ENCODE data around the gene ZNF281.

Gene ZNF281

GRCh38 chr1:200423235-200423634 is 13.4 kb upstream of the ZNF281 start:
- Histone ChIP-seq H2AK5ac (ENCODE audit: low read depth, low read length) (no peak overlapping the region), H3K9ac (ENCODE audit: low read depth, low read length, poor library complexity) (no peak overlapping the region), H3K4me3 (ENCODE audit: low read length in 2 of 2) (no peak overlapping the region), H3K23ac (ENCODE audit: low read depth, low read length, poor library complexity) (no peak overlapping the region), H4K8ac (ENCODE audit: low read depth, low read length) (no peak overlapping the region), H3K27me3 (ENCODE audit: control insufficient read depth in 3 of 3, insufficient read depth in 3 of 3, low read depth in 1 of 3, low read length in 3 of 3) (no peaks in the 10 kb centered on the region), H3K4me2 (ENCODE audit: insufficient read depth, low read length, poor library complexity, severe bottlenecking) (no peak overlapping the region), H3K36me3 (replicated peaks in 1 of 2; ENCODE audit: control insufficient read depth in 2 of 2, insufficient read depth in 2 of 2, low read length in 2 of 2) (no peaks in the 10 kb centered on the region), H2BK15ac (ENCODE audit: low read length) (no peak overlapping the region), H2BK12ac (ENCODE audit: low read length) (no peak overlapping the region), H3K4me1 (ENCODE audit: control insufficient read depth in 2 of 2, insufficient read depth in 1 of 2, low read depth in 1 of 2, low read length in 2 of 2) (no peaks in the 10 kb centered on the region), H3K9me3 (replicated peaks in 1 of 2; ENCODE audit: control insufficient read depth in 2 of 2, insufficient read depth in 1 of 2, low read depth in 1 of 2, low read length in 2 of 2) (no peaks in the 10 kb centered on the region), H3K79me1 (ENCODE audit: low read depth, low read length) (no peaks in the 10 kb centered on the region), H3K14ac (ENCODE audit: low read length) (no peak overlapping the region), H3K27ac (replicated peaks; ENCODE audit: low read length) (no peak overlapping the region), H3K18ac (ENCODE audit: low read length) (no peak overlapping the region), H2AFZ (ENCODE audit: low read length) (no peak overlapping the region), H4K91ac (ENCODE audit: low read depth, low read length, poor library complexity) (no peak overlapping the region), H2BK5ac (ENCODE audit: low read length) (no peak overlapping the region), H3K4ac (ENCODE audit: low read length) (no peak overlapping the region), H2BK120ac (ENCODE audit: low read depth, low read length) (no peak overlapping the region)
- no peak for DNase-seq (ENCODE audit: low spot score)
- WGBS, 2 donors (ENCODE audit: extremely low coverage in 2 of 2, insufficient read length in 2 of 2, insufficient replicate concordance in 1 of 2) = no CpG with 5 or more reads among the region's 6 CpGs

- Histone ChIP-seq H2BK15ac (ENCODE audit: low read length) (no peak overlapping the region), H2BK120ac (ENCODE audit: low read depth, low read length) (no peak overlapping the region), H3K9me3 (replicated peaks in 1 of 2; ENCODE audit: control insufficient read depth in 2 of 2, insufficient read depth in 1 of 2, low read depth in 1 of 2, low read length in 2 of 2) (peaks cover 0 to 3% of the 10 kb centered on the region in 2 donors), H3K4me3 (ENCODE audit: low read length in 2 of 2) (no peak overlapping the region), H2AK5ac (ENCODE audit: low read depth, low read length) (no peak overlapping the region), H3K9ac (ENCODE audit: low read depth, low read length, poor library complexity) (no peak overlapping the region), H3K36me3 (replicated peaks in 1 of 2; ENCODE audit: control insufficient read depth in 2 of 2, insufficient read depth in 2 of 2, low read length in 2 of 2) (no peaks in the 10 kb centered on the region), H3K27ac (replicated peaks; ENCODE audit: low read length) (no peak overlapping the region), H3K27me3 (ENCODE audit: control insufficient read depth in 3 of 3, insufficient read depth in 3 of 3, low read depth in 1 of 3, low read length in 3 of 3) (no peaks in the 10 kb centered on the region), H3K4me1 (ENCODE audit: control insufficient read depth in 2 of 2, insufficient read depth in 1 of 2, low read depth in 1 of 2, low read length in 2 of 2) (no peaks in the 10 kb centered on the region), H3K23ac (ENCODE audit: low read depth, low read length, poor library complexity) (no peak overlapping the region), H3K14ac (ENCODE audit: low read length) (no peak overlapping the region), H2BK12ac (ENCODE audit: low read length) (no peak overlapping the region), H4K91ac (ENCODE audit: low read depth, low read length, poor library complexity) (no peak overlapping the region), H3K4ac (ENCODE audit: low read length) (no peak overlapping the region), H3K4me2 (ENCODE audit: insufficient read depth, low read length, poor library complexity, severe bottlenecking) (no peak overlapping the region), H3K79me1 (ENCODE audit: low read depth, low read length) (no peaks in the 10 kb centered on the region), H4K8ac (ENCODE audit: low read depth, low read length) (no peak overlapping the region), H3K18ac (ENCODE audit: low read length) (no peak overlapping the region), H2BK5ac (ENCODE audit: low read length) (no peak overlapping the region), H2AFZ (ENCODE audit: low read length) (no peak overlapping the region)
- no CpG with 5 or more reads among the region's 3 CpGs for WGBS, 2 donors (ENCODE audit: extremely low coverage in 2 of 2, insufficient read length in 2 of 2, insufficient replicate concordance in 1 of 2)
- DNase-seq (ENCODE audit: low spot score) = no peak
Measured at GRCh38 chr1:200422211-200422610, 12.4 kb upstream of the ZNF281 start.

DNA sequence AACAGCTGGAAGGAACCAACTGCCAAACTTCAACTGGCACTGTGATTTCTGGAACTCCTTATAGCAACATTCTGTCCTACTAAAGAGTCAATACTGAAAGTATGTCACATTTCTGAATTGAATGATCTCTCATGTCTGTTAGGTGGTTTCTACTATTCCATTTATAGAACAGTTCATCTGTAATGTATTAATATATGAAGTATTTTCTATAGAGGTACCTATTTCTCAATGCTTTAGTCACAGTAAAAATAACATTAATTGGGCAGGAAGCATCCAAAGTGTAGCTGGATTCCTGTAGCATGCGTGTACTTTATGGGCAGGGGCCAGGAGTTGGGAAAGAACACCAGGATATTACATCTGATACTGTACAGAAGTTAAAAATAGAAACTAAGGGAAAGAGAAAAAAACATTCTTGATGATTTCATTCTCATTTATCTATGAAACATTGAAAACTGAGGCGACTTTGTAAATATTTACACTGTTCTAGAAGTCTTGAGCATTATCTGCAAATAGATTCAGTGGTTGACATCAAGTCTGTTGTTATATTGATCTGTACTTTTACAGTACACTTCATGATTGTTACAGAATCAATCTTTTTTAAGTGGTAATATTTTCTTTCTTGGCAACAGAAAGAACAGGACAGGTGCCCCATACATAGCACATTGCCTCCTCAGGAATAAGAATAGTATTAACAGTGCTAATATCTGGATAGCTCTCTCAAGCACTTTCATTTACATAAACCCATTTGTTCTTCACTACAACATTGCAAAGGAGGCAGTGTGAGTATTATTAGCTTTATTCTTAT is 6.2 kb upstream of the ZNF281 start:
- peaks cover 0 to 3% of the 10 kb centered on the region in 2 donors for H3K9me3 ChIP-seq (replicated peaks in 1 of 2; ENCODE audit: control insufficient read depth in 2 of 2, insufficient read depth in 1 of 2, low read depth in 1 of 2, low read length in 2 of 2)
- no peak overlapping the region for H3K4ac ChIP-seq (ENCODE audit: low read length)
- H3K14ac ChIP-seq (ENCODE audit: low read length) = no peak overlapping the region
- no peaks in the 10 kb centered on the region for H3K79me1 ChIP-seq (ENCODE audit: low read depth, low read length)
- H2BK5ac ChIP-seq (ENCODE audit: low read length) = no peak overlapping the region
- H3K27me3 ChIP-seq (ENCODE audit: control insufficient read depth in 3 of 3, insufficient read depth in 3 of 3, low read depth in 1 of 3, low read length in 3 of 3) = no peaks in the 10 kb centered on the region
- no peak overlapping the region for H2AFZ ChIP-seq (ENCODE audit: low read length)
- H3K27ac ChIP-seq (replicated peaks; ENCODE audit: low read length) = no peak overlapping the region
- H3K4me1 ChIP-seq (ENCODE audit: control insufficient read depth in 2 of 2, insufficient read depth in 1 of 2, low read depth in 1 of 2, low read length in 2 of 2) = no peaks in the 10 kb centered on the region
- H3K23ac ChIP-seq (ENCODE audit: low read depth, low read length, poor library complexity) = no peak overlapping the region
- H3K18ac ChIP-seq (ENCODE audit: low read length) = no peak overlapping the region
- H3K4me2 ChIP-seq (ENCODE audit: insufficient read depth, low read length, poor library complexity, severe bottlenecking) = no peak overlapping the region
- H2BK15ac ChIP-seq (ENCODE audit: low read length) = no peak overlapping the region
- no peak for DNase-seq (ENCODE audit: low spot score)
- no peaks in the 10 kb centered on the region for H3K36me3 ChIP-seq (replicated peaks in 1 of 2; ENCODE audit: control insufficient read depth in 2 of 2, insufficient read depth in 2 of 2, low read length in 2 of 2)
- no peak overlapping the region for H2BK120ac ChIP-seq (ENCODE audit: low read depth, low read length)
- no peak overlapping the region for H2AK5ac ChIP-seq (ENCODE audit: low read depth, low read length)
- H3K9ac ChIP-seq (ENCODE audit: low read depth, low read length, poor library complexity) = no peak overlapping the region
- no peak overlapping the region for H2BK12ac ChIP-seq (ENCODE audit: low read length)
- H4K91ac ChIP-seq (ENCODE audit: low read depth, low read length, poor library complexity) = no peak overlapping the region
- WGBS, 2 donors (ENCODE audit: extremely low coverage in 2 of 2, insufficient read length in 2 of 2, insufficient replicate concordance in 1 of 2) = no CpG with 5 or more reads among the region's 2 CpGs
- H4K8ac ChIP-seq (ENCODE audit: low read depth, low read length) = no peak overlapping the region
- no peak overlapping the region for H3K4me3 ChIP-seq (ENCODE audit: low read length in 2 of 2)

GRCh38 chr1:200415227-200415626 is 5.4 kb upstream of the ZNF281 start:
- H2BK5ac ChIP-seq (ENCODE audit: low read length) = no peak overlapping the region
- no peak overlapping the region for H3K9ac ChIP-seq (ENCODE audit: low read depth, low read length, poor library complexity)
- no peak overlapping the region for H3K4me2 ChIP-seq (ENCODE audit: insufficient read depth, low read length, poor library complexity, severe bottlenecking)
- no peak overlapping the region for H3K14ac ChIP-seq (ENCODE audit: low read length)
- H3K79me1 ChIP-seq (ENCODE audit: low read depth, low read length) = no peaks in the 10 kb centered on the region
- H3K27ac ChIP-seq (replicated peaks; ENCODE audit: low read length) = no peak overlapping the region
- no peak overlapping the region for H2AK5ac ChIP-seq (ENCODE audit: low read depth, low read length)
- H4K8ac ChIP-seq (ENCODE audit: low read depth, low read length) = no peak overlapping the region
- no peaks in the 10 kb centered on the region for H3K36me3 ChIP-seq (replicated peaks in 1 of 2; ENCODE audit: control insufficient read depth in 2 of 2, insufficient read depth in 2 of 2, low read length in 2 of 2)
- no peak overlapping the region for H2BK12ac ChIP-seq (ENCODE audit: low read length)
- no peak overlapping the region for H3K23ac ChIP-seq (ENCODE audit: low read depth, low read length, poor library complexity)
- H3K4me3 ChIP-seq (ENCODE audit: low read length in 2 of 2) = no peak overlapping the region
- H3K4me1 ChIP-seq (ENCODE audit: control insufficient read depth in 2 of 2, insufficient read depth in 1 of 2, low read depth in 1 of 2, low read length in 2 of 2) = no peaks in the 10 kb centered on the region
- no peaks in the 10 kb centered on the region for H3K27me3 ChIP-seq (ENCODE audit: control insufficient read depth in 3 of 3, insufficient read depth in 3 of 3, low read depth in 1 of 3, low read length in 3 of 3)
- no peak overlapping the region for H2BK120ac ChIP-seq (ENCODE audit: low read depth, low read length)
- no peak overlapping the region for H3K18ac ChIP-seq (ENCODE audit: low read length)
- H4K91ac ChIP-seq (ENCODE audit: low read depth, low read length, poor library complexity) = no peak overlapping the region
- no peak overlapping the region for H2AFZ ChIP-seq (ENCODE audit: low read length)
- no peak overlapping the region for H3K4ac ChIP-seq (ENCODE audit: low read length)
- WGBS, 2 donors (ENCODE audit: extremely low coverage in 2 of 2, insufficient read length in 2 of 2, insufficient replicate concordance in 1 of 2) = no CpG with 5 or more reads among the region's 1 CpG
- DNase-seq (ENCODE audit: low spot score) = no peak
- no peak overlapping the region for H2BK15ac ChIP-seq (ENCODE audit: low read length)
- peaks cover 0 to 3% of the 10 kb centered on the region in 2 donors for H3K9me3 ChIP-seq (replicated peaks in 1 of 2; ENCODE audit: control insufficient read depth in 2 of 2, insufficient read depth in 1 of 2, low read depth in 1 of 2, low read length in 2 of 2)

All from neuronal stem cell (in vitro differentiated cells).